ENCODE results near the gene COL15A1.
"Not testable (repeated sequence)": the region's sequence is repeated elsewhere in the genome, so short reads cannot be mapped to it uniquely, and the experiment has no call there.

Gene COL15A1

GRCh38 chr9:98943682-98944056, at the start of gene COL15A1:
COL15A1 (plus strand) TSS chr9:98943907; CDS start chr9:98944062, 155 bp downstream.
- no peak for DNase-seq (ENCODE audit: low read depth)

GRCh38 chr9:98894171-98894570, 49.5 kb upstream of the COL15A1 start:
- no peak for DNase-seq (ENCODE audit: low read depth)

- DNase-seq (ENCODE audit: low read depth): no peak
Measured at GRCh38 chr9:98894761-98895160, 48.9 kb upstream of the COL15A1 start.

- no peak for DNase-seq (ENCODE audit: low read depth)
Measured at GRCh38 chr9:98896632-98897031, 47.1 kb upstream of the COL15A1 start.

GRCh38 chr9:98897745-98898144, 46.0 kb upstream of the COL15A1 start:
- DNase-seq (ENCODE audit: low read depth): no peak

GRCh38 chr9:98899408-98900056, 44.2 kb upstream of the COL15A1 start:
- DNase-seq (ENCODE audit: low read depth): peak; percentile 51

- no peak for DNase-seq (ENCODE audit: low read depth)
Measured at GRCh38 chr9:98900244-98900643, 43.5 kb upstream of the COL15A1 start.

GRCh38 chr9:98900725-98901124, 43.0 kb upstream of the COL15A1 start:
- DNase-seq (ENCODE audit: low read depth): no peak

GRCh38 chr9:98901843-98902242, 41.9 kb upstream of the COL15A1 start:
- not testable (repeated sequence) for DNase-seq (ENCODE audit: low read depth)

- no peak for DNase-seq (ENCODE audit: low read depth)
Measured at GRCh38 chr9:98902516-98902915, 41.2 kb upstream of the COL15A1 start.

- no peak for DNase-seq (ENCODE audit: low read depth)
Measured at GRCh38 chr9:98902925-98903324, 40.8 kb upstream of the COL15A1 start.

- no peak for DNase-seq (ENCODE audit: low read depth)
Measured at GRCh38 chr9:98903961-98904411, 39.7 kb upstream of the COL15A1 start.

- no peak for DNase-seq (ENCODE audit: low read depth)
Measured at GRCh38 chr9:98905015-98905414, 38.7 kb upstream of the COL15A1 start.

- no peak for DNase-seq (ENCODE audit: low read depth)
Measured at GRCh38 chr9:98906273-98907040, 37.2 kb upstream of the COL15A1 start.

- DNase-seq (ENCODE audit: low read depth): no peak
Measured at GRCh38 chr9:98907055-98907454, 36.7 kb upstream of the COL15A1 start.

- DNase-seq (ENCODE audit: low read depth): no peak
Measured at GRCh38 chr9:98908897-98909634, 34.6 kb upstream of the COL15A1 start.

GRCh38 chr9:98909935-98910334, 33.8 kb upstream of the COL15A1 start:
- DNase-seq (ENCODE audit: low read depth): no peak

GRCh38 chr9:98911042-98911441, 32.7 kb upstream of the COL15A1 start:
- no peak for DNase-seq (ENCODE audit: low read depth)

GRCh38 chr9:98911738-98912137, 32.0 kb upstream of the COL15A1 start:
- DNase-seq (ENCODE audit: low read depth): not testable (repeated sequence)

GRCh38 chr9:98912450-98912849, 31.3 kb upstream of the COL15A1 start:
- DNase-seq (ENCODE audit: low read depth): no peak

GRCh38 chr9:98913044-98913443, 30.7 kb upstream of the COL15A1 start:
- no peak for DNase-seq (ENCODE audit: low read depth)

GRCh38 chr9:98913705-98914104, 30.0 kb upstream of the COL15A1 start:
- no peak for DNase-seq (ENCODE audit: low read depth)

- DNase-seq (ENCODE audit: low read depth): no peak
Measured at GRCh38 chr9:98915599-98915998, 28.1 kb upstream of the COL15A1 start.
